ENCODE measurements around the gene OR51E1. TPM values are rescaled to one million over a fixed set of nuclear protein-coding genes. Genes with fewer than 3 reads are reported as not detected.

OR51E1 gene
- total and polyA plus RNA-seq, 2 donors (not counting 1 experiment from before 2014, with no cell fraction given), result not detected

- no peak overlapping the region for H3K4me2 ChIP-seq (replicated peaks; ENCODE audit: low read depth, low read length, poor library complexity, severe bottlenecking)
Observed at GRCh38 chr11:4664183-4664582, 20.4 kb downstream of the OR51E1 start.

GRCh38 chr11:4664786-4665185 lies 21.0 kb downstream of the OR51E1 start:
- WGBS (ENCODE audit: insufficient coverage), result no CpG with 5 or more reads among the region's 3 CpGs
- Histone ChIP-seq H3K4me1 (ENCODE audit: control insufficient read depth in 2 of 2, insufficient read depth in 2 of 2, low read length in 2 of 2) (no peaks in the 10 kb centered on the region), H3K27ac (ENCODE audit: low read length in 2 of 2) (no peak overlapping the region), H3K9me3 (ENCODE audit: control extremely low read depth in 1 of 3, control insufficient read depth in 2 of 3, insufficient read depth in 1 of 3, low read length in 2 of 3) (no peaks in the 10 kb centered on the region), H3K79me2 (ENCODE audit: control insufficient read depth, insufficient read depth, low read length) (no peaks in the 10 kb centered on the region), H3K36me3 (replicated peaks in 1 of 2; ENCODE audit: control extremely low read depth in 1 of 2, control insufficient read depth in 1 of 2, extremely low read depth in 1 of 2, insufficient read depth in 2 of 2, low read length in 1 of 2) (no peaks in the 10 kb centered on the region), H3K4me2 (replicated peaks; ENCODE audit: low read depth, low read length, poor library complexity, severe bottlenecking) (no peak overlapping the region), H3K9ac (ENCODE audit: low read length) (no peak overlapping the region), H4K20me1 (ENCODE audit: control insufficient read depth, insufficient read depth, low read length, poor library complexity, severe bottlenecking) (no peaks in the 10 kb centered on the region), H3K4me3 (ENCODE audit: control extremely low read depth in 1 of 5, extremely low read depth in 1 of 5, insufficient read depth in 1 of 5, low read depth in 2 of 5, low read length in 4 of 5) (no peak overlapping the region), H2AFZ (ENCODE audit: insufficient read depth, low read depth, low read length, poor library complexity, severe bottlenecking) (no peak overlapping the region), H3K27me3 (replicated peaks in 1 of 4; ENCODE audit: control extremely low read depth in 1 of 4, control insufficient read depth in 3 of 4, insufficient read depth in 4 of 4, low read length in 3 of 4) (peaks cover 0 to 3% (median under 1%) of the 10 kb centered on the region in 4 experiments)
- Mint-ChIP-seq H3K4me1 (no peaks in the 10 kb centered on the region), H3K27ac (no peak overlapping the region), H3K4me3 (no peak overlapping the region), H3K9me3 (ENCODE audit: insufficient read depth) (no peaks in the 10 kb centered on the region), H3K27me3 (peaks cover 18% of the 10 kb centered on the region)
- DNase-seq, result no peak
- intact Hi-C loops (cut with micrococcal nuclease), result no loop called here
- TF ChIP-seq CTCF (IDR thresholded peaks at IDR 0.05) (no peak), EZH2 (IDR thresholded peaks at IDR 0.05; ENCODE audit: borderline replicate concordance, insufficient read depth, low read depth, low read length, poor library complexity, severe bottlenecking) (no peak)
- ChIA-PET CTCF (no interaction called here), POLR2A (no interaction called here)
- no peak for ATAC-seq (ENCODE audit: low read depth)

More at GRCh38 chr11:4664183-4664582, 20.4 kb downstream of the OR51E1 start:
- Histone ChIP-seq H3K27ac (ENCODE audit: low read length in 2 of 2) (no peak overlapping the region), H4K20me1 (ENCODE audit: control insufficient read depth, insufficient read depth, low read length, poor library complexity, severe bottlenecking) (no peaks in the 10 kb centered on the region), H3K4me1 (ENCODE audit: control insufficient read depth in 2 of 2, insufficient read depth in 2 of 2, low read length in 2 of 2) (no peaks in the 10 kb centered on the region), H2AFZ (ENCODE audit: insufficient read depth, low read depth, low read length, poor library complexity, severe bottlenecking) (no peak overlapping the region), H3K9ac (ENCODE audit: low read length) (no peak overlapping the region), H3K27me3 (replicated peaks in 1 of 4; ENCODE audit: control extremely low read depth in 1 of 4, control insufficient read depth in 3 of 4, insufficient read depth in 4 of 4, low read length in 3 of 4) (peaks cover 0 to 3% (median under 1%) of the 10 kb centered on the region in 4 experiments), H3K79me2 (ENCODE audit: control insufficient read depth, insufficient read depth, low read length) (no peaks in the 10 kb centered on the region), H3K36me3 (replicated peaks in 1 of 2; ENCODE audit: control extremely low read depth in 1 of 2, control insufficient read depth in 1 of 2, extremely low read depth in 1 of 2, insufficient read depth in 2 of 2, low read length in 1 of 2) (no peaks in the 10 kb centered on the region), H3K4me3 (ENCODE audit: control extremely low read depth in 1 of 5, extremely low read depth in 1 of 5, insufficient read depth in 1 of 5, low read depth in 2 of 5, low read length in 4 of 5) (no peak overlapping the region), H3K9me3 (ENCODE audit: control extremely low read depth in 1 of 3, control insufficient read depth in 2 of 3, insufficient read depth in 1 of 3, low read length in 2 of 3) (no peaks in the 10 kb centered on the region)
- DNase-seq (no peak), ATAC-seq (ENCODE audit: low read depth) (no peak)
- ChIA-PET CTCF (no interaction called here), POLR2A (no interaction called here)
- Mint-ChIP-seq H3K4me3 (no peak overlapping the region), H3K27ac (no peak overlapping the region), H3K4me1 (no peaks in the 10 kb centered on the region), H3K9me3 (ENCODE audit: insufficient read depth) (no peaks in the 10 kb centered on the region), H3K27me3 (peaks cover 13% of the 10 kb centered on the region)
- 100% methylated on average over 1 of the region's 3 CpGs for WGBS (ENCODE audit: insufficient coverage)
- TF ChIP-seq CTCF (IDR thresholded peaks at IDR 0.05) (no peak), EZH2 (IDR thresholded peaks at IDR 0.05; ENCODE audit: borderline replicate concordance, insufficient read depth, low read depth, low read length, poor library complexity, severe bottlenecking) (no peak)
- intact Hi-C loops (cut with micrococcal nuclease), result no loop called here

All from B cell (primary cell).